NCI-H446 (cell line): Measurements from ENCODE around the gene ZDHHC20.

Source experiments
- DNase-seq, 2 experiments: peaks; one replicate each; lab custom pipeline; 2025; lab: John Stamatoyannopoulos, UW

Gene ZDHHC20

GRCh38 chr13:21326155-21327031, 132.7 kb downstream of the ZDHHC20 start:
- DNase-seq, result no peak

DNA sequence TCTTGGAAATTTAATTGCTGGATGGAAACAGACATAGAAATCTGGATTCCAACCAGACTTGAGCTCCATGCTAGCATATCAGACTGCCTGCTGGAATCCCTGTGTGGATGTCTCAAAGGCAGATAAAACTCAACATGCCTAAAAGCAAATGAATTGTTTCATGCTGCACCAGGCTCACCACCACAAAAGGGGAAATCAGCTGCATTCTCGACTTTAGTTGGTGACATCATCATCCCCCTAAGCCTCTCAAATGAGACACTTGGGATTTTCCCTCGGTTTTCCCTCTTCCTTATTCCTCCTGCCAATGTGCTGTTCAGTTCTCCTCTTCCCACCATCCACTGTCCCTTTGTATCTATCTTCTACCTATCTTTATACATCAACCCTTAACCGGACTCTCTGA, 134.3 kb downstream of the ZDHHC20 start:
- DNase-seq, result no peak

DNA sequence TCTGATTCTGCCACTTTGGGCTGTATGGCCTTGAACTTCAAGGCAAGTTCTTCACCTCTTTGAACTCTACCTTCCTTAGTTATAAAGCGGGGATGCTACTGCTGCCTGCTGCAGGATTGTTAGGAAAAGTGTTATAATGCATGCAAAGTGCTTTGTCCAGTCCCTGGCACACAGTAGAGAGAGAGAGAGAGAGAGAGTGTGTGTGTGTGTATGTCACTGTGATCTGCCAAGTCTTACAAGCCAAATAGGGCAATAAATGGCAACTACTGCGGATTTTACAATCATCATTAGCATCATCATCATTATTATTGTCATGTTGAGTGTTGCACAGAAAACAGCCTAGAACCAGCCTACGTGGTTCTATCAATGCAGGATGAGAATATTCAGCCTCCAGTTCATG, 136.1 kb downstream of the ZDHHC20 start:
- no peak for DNase-seq
